OCI-LY7 (cell line): Measurements from ENCODE around the gene STAC. TPM values are rescaled to one million over a fixed set of nuclear protein-coding genes. Genes with fewer than 3 reads are reported as not detected.

Experiments used
- BruUV-seq: library from RNA; stranded (reverse); fragments of 400-500 nt; replicated peaks from 2 replicates; lab custom pipeline; 2021; lab: Mats Ljungman, UMichigan
- CTCF ChIA-PET: fragments of 300-600 bp; sonication (Branson Sonifier 250); formaldehyde crosslinking; loops from one replicate; lab custom pipeline; 2022; ENCODE audit warnings: antibody characterized with exemption; ENCODE audit not compliant: unreplicated experiment; lab: Charles Lee
- POLR2A ChIA-PET: fragments of 300-600 bp; sonication (Branson Sonifier 250); formaldehyde crosslinking; loops from one replicate; lab custom pipeline; 2022; ENCODE audit warnings: antibody characterized with exemption; lab: Charles Lee
- DNase-seq: peaks from one replicate; pipeline ENCODE4 v3.0.0-alpha.2; 2015; ENCODE audit warnings: low spot score
- H2AFZ ChIP-seq: fragments of 200-600 bp; sonication (generic), shearing (Covaris generic); 2 replicates; pipeline ENCODE4 v1.6.1; 2014; ENCODE audit warnings: mild to moderate bottlenecking, antibody characterized with exemption, low read length, moderate library complexity
- H3K27ac ChIP-seq: fragments of 200-600 bp; sonication (generic); 2 replicates; pipeline ENCODE4 v1.5.1; 2014; ENCODE audit warnings: mixed run types, low read depth, mild to moderate bottlenecking, moderate library complexity, low read length, inconsistent platforms; ENCODE audit not compliant: poor library complexity, severe bottlenecking
- H3K36me3 ChIP-seq: fragments of 200-600 bp; sonication (generic); 2 replicates; pipeline ENCODE4 v1.6.1; 2014; ENCODE audit warnings: mild to moderate bottlenecking, antibody characterized with exemption, low read length, moderate library complexity, mixed read lengths; ENCODE audit not compliant: insufficient read depth
- H3K4me1 ChIP-seq: fragments of 200-600 bp; sonication (generic); 2 replicates; pipeline ENCODE4 v1.5.1; 2014; ENCODE audit warnings: mild to moderate bottlenecking, low read length; ENCODE audit not compliant: insufficient read depth, poor library complexity, severe bottlenecking
- H3K4me2 ChIP-seq: fragments of 200-600 bp; sonication (generic); 2 replicates; pipeline ENCODE4 v1.6.1; 2014; ENCODE audit warnings: mild to moderate bottlenecking, low read length
- H3K4me3 ChIP-seq: fragments of 200-600 bp; sonication (generic); 2 replicates; pipeline ENCODE4 v1.5.1; 2014; ENCODE audit warnings: mild to moderate bottlenecking, low read depth, low read length; ENCODE audit not compliant: poor library complexity, severe bottlenecking
- H3K79me2 ChIP-seq: fragments of 200-600 bp; sonication (generic); 2 replicates; pipeline ENCODE4 v1.6.1; 2016; ENCODE audit warnings: low read depth, mild to moderate bottlenecking, low read length, moderate library complexity, mixed read lengths; ENCODE audit not compliant: insufficient read depth
- H3K9me2 ChIP-seq: fragments of 200-600 bp; sonication (generic); 2 replicates; pipeline ENCODE4 v1.6.1; 2016; ENCODE audit warnings: mild to moderate bottlenecking, low read length, mixed read lengths; ENCODE audit not compliant: insufficient read depth
- H3K9me3 ChIP-seq: fragments of 200-600 bp; sonication (generic); 2 replicates; pipeline ENCODE4 v1.6.1; 2014; ENCODE audit warnings: mild to moderate bottlenecking, mixed run types, low read length, mixed read lengths
- H4K20me1 ChIP-seq: fragments of 200-600 bp; sonication (generic); 2 replicates; pipeline ENCODE4 v1.6.1; 2014; ENCODE audit warnings: mild to moderate bottlenecking, antibody characterized with exemption, low read length, moderate library complexity, mixed read lengths; ENCODE audit not compliant: insufficient read depth
- CTCF ChIP-seq: fragments of 200-600 bp; sonication (generic); conservative IDR thresholded peaks from 2 replicates; pipeline ENCODE4 v1.5.1; 2014; ENCODE audit warnings: mild to moderate bottlenecking, antibody characterized with exemption, low read length, moderate library complexity, mixed read lengths
- EZH2phosphoT487 ChIP-seq: fragments of 200-600 bp; sonication (generic); IDR thresholded peaks from 2 replicates; pipeline ENCODE4 v1.6.1; 2018; ENCODE audit warnings: low read depth, borderline replicate concordance, mild to moderate bottlenecking, mixed run types, antibody characterized with exemption, low read length, moderate library complexity, mixed read lengths
- intact Hi-C: fragments of 100-400 bp; cut with micrococcal nuclease; formaldehyde crosslinking; loops from one replicate; pipeline ENCODE4 v1.10.0; 2022; ENCODE audit not compliant: unreplicated experiment
- total RNA-seq, 2 experiments: library from RNA; depleted of rRNA in 1 of 2; stranded (reverse); fragments of >200 nt in 1 of 2; shearing (Covaris generic) in 1 of 2; gene quantifications; 2 replicates each; pipeline ENCODE4 v1.2.3, GENCODE V29; 2014 to 2022

Gene STAC
- total RNA-seq, 2 experiments from 2014 or later: not detected

- BruUV-seq: no TSS peak
- Histone ChIP-seq H4K20me1 (no peaks in the 10 kb centered on the region), H3K36me3 (no peaks in the 10 kb centered on the region), H3K9me2 (no peaks in the 10 kb centered on the region), H3K79me2 (no peaks in the 10 kb centered on the region), H3K9me3 (no peaks in the 10 kb centered on the region), H2AFZ (no peak overlapping the region), H3K4me2 (no peak overlapping the region), H3K27ac (no peak overlapping the region), H3K4me1 (no peaks in the 10 kb centered on the region), H3K4me3 (no peak overlapping the region)
- TF ChIP-seq EZH2phosphoT487 (no peak), CTCF (no peak)
- intact Hi-C loops: no loop called here
- DNase-seq: no peak
- POLR2A ChIA-PET: no interaction called here
- CTCF ChIA-PET: no interaction called here
These were observed 76.5 kb downstream of the STAC start for GRCh38 chr3:36456784-36457183.

GRCh38 chr3:36457667-36458066 lies 77.4 kb downstream of the STAC start:
- ChIA-PET CTCF (no interaction called here), POLR2A (no interaction called here)
- no peaks in the 10 kb centered on the region for H3K9me3 ChIP-seq
- H3K36me3 ChIP-seq: no peaks in the 10 kb centered on the region
- no TSS peak for BruUV-seq
- no peaks in the 10 kb centered on the region for H3K4me1 ChIP-seq
- H4K20me1 ChIP-seq: no peaks in the 10 kb centered on the region
- intact Hi-C loops: no loop called here
- no peak overlapping the region for H3K4me3 ChIP-seq
- H3K27ac ChIP-seq: no peak overlapping the region
- no peak overlapping the region for H3K4me2 ChIP-seq
- no peaks in the 10 kb centered on the region for H3K79me2 ChIP-seq
- DNase-seq: no peak
- TF ChIP-seq EZH2phosphoT487 (no peak), CTCF (no peak)
- no peak overlapping the region for H2AFZ ChIP-seq
- no peaks in the 10 kb centered on the region for H3K9me2 ChIP-seq

DNA sequence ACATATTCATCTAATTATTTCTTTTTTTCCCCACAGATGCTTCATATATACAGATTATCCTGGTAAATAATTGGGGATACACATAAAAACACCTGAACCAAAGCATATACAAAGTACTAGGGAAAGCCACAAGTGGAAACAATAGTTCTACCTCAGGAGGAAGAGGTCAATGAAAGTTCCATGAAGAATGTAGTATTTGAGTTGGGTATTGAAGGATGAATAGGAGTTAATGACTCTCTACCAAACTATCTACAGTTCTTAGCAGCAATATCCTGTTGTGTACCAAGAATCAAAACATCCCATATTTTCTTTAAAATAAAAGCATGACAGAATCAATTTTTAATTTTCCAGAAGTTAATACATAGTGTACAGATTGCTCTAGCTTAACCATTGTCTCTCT lies 78.9 kb downstream of the STAC start:
- intact Hi-C loops: no loop called here
- TF ChIP-seq EZH2phosphoT487: no peak
- no peak for TF ChIP-seq CTCF
- Histone ChIP-seq H3K36me3 (no peaks in the 10 kb centered on the region), H3K27ac (no peak overlapping the region), H3K9me2 (no peaks in the 10 kb centered on the region), H3K4me3 (no peak overlapping the region), H3K9me3 (no peaks in the 10 kb centered on the region), H4K20me1 (no peaks in the 10 kb centered on the region), H3K4me1 (no peaks in the 10 kb centered on the region), H2AFZ (no peak overlapping the region), H3K4me2 (no peak overlapping the region), H3K79me2 (no peaks in the 10 kb centered on the region)
- ChIA-PET CTCF (no interaction called here), POLR2A (interaction anchor here (0.6 kb wide), 1 partner anchor 1855 kb away, joined by 3 read pairs; no protein-coding TSS in a partner anchor)
- no peak for DNase-seq
- no TSS peak for BruUV-seq
